CD4-positive, alpha-beta memory T cell (primary cell): ENCODE results near the gene INTS7. TPM values are rescaled to one million over a fixed set of nuclear protein-coding genes. Genes with fewer than 3 reads are reported as not detected.
A peak's percentile ranks its signal among the peaks of the same experiment; 100 is the strongest.
"Not testable (repeated sequence)": the region's sequence is repeated elsewhere in the genome, so short reads cannot be mapped to it uniquely, and the experiment has no call there.

Experiments used
- CTCF ChIA-PET: fragments of 350-600 bp; sonication (Branson Sonifier 250); formaldehyde crosslinking; loops from one replicate; lab custom pipeline; 2021; ENCODE audit warnings: inconsistent platforms; ENCODE audit not compliant: partially characterized antibody; lab: Charles Lee
- POLR2A ChIA-PET: fragments of 350-600 bp; sonication (Branson Sonifier 250); formaldehyde crosslinking; loops from one replicate; lab custom pipeline; 2021; ENCODE audit not compliant: partially characterized antibody; lab: Charles Lee
- DNase-seq, 5 donors: peaks; one replicate each; pipeline versions ENCODE4 v3.0.0 to v3.0.0-alpha.2; 2020 to 2022; ENCODE audit warnings: mixed read lengths in 1 of 5
- H3K27ac ChIP-seq: one replicate; pipeline ENCODE4 v1.7.0; 2013; ENCODE audit warnings: low read depth, low read length
- H3K27me3 ChIP-seq: 2 replicates; pipeline ENCODE4 v1.7.0; 2013; ENCODE audit warnings: mild to moderate bottlenecking, low read length, moderate library complexity; ENCODE audit not compliant: insufficient read depth
- H3K36me3 ChIP-seq: 2 replicates; pipeline ENCODE4 v1.7.0; 2013; ENCODE audit warnings: mild to moderate bottlenecking, low read length, moderate library complexity; ENCODE audit not compliant: insufficient read depth
- H3K4me1 ChIP-seq: 2 replicates; pipeline ENCODE4 v1.7.0; 2013; ENCODE audit warnings: mild to moderate bottlenecking, low read length, moderate library complexity; ENCODE audit not compliant: insufficient read depth
- H3K4me3 ChIP-seq, 2 donors: one replicate each; pipeline ENCODE4 v1.7.0; 2013; ENCODE audit warnings: low read length in 2 of 2, mild to moderate bottlenecking in 1 of 2
- H3K9me3 ChIP-seq, 2 donors: one replicate each; pipeline ENCODE4 v1.7.0; 2013; ENCODE audit warnings: low read length in 2 of 2, control low read depth in 1 of 2; ENCODE audit not compliant: control insufficient read depth in 1 of 2
- H3K27ac Mint-ChIP-seq, 7 donors: one replicate each; pipeline ENCODE4 v1.8.0; 2020 to 2021; ENCODE audit warnings: mixed read lengths in 7 of 7, mild to moderate bottlenecking in 6 of 7, inconsistent platforms in 3 of 7, moderate library complexity in 3 of 7
- H3K27me3 Mint-ChIP-seq, 2 donors: one replicate each; pipeline ENCODE4 v1.8.0; 2020 to 2021; ENCODE audit warnings: mixed read lengths in 2 of 2
- H3K36me3 Mint-ChIP-seq, 2 donors: one replicate each; pipeline ENCODE4 v1.8.0; 2020 to 2021; ENCODE audit warnings: mixed read lengths in 2 of 2, inconsistent platforms in 1 of 2, mild to moderate bottlenecking in 1 of 2
- H3K4me1 Mint-ChIP-seq, 4 donors: one replicate each; pipeline ENCODE4 v1.8.0; 2020 to 2021; ENCODE audit warnings: mixed read lengths in 4 of 4, mild to moderate bottlenecking in 1 of 4
- H3K4me3 Mint-ChIP-seq, 8 donors: one replicate each; pipeline ENCODE4 v1.8.0; 2020 to 2021; ENCODE audit warnings: mixed read lengths in 8 of 8, mild to moderate bottlenecking in 7 of 8, moderate library complexity in 6 of 8, inconsistent platforms in 3 of 8
- H3K9me3 Mint-ChIP-seq, 8 donors: one replicate each; pipeline ENCODE4 v1.8.0; 2020 to 2021; ENCODE audit warnings: mixed read lengths in 8 of 8, mild to moderate bottlenecking in 5 of 8, inconsistent platforms in 3 of 8, moderate library complexity in 1 of 8
- intact Hi-C: fragments of 100-400 bp; cut with micrococcal nuclease; formaldehyde crosslinking; loops from one replicate; pipeline ENCODE4 v1.15.1; 2023
- polyA plus RNA-seq, 2 donors: library from polyadenylated mRNA; unstranded; fragments of 300-500 nt; fragmentation: Illumina TruSeq; gene quantifications; one replicate each; pipeline ENCODE4 v1.2.3, GENCODE V29; 2021
- total RNA-seq, 2 experiments: library from RNA; stranded (reverse); gene quantifications; one replicate each; pipeline ENCODE4 v1.2.3, GENCODE V29; 2021

Gene INTS7
- total and polyA plus RNA-seq, 4 experiments from 2014 or later, result 8.4 to 19.1 (median 10.9) TPM

DNA sequence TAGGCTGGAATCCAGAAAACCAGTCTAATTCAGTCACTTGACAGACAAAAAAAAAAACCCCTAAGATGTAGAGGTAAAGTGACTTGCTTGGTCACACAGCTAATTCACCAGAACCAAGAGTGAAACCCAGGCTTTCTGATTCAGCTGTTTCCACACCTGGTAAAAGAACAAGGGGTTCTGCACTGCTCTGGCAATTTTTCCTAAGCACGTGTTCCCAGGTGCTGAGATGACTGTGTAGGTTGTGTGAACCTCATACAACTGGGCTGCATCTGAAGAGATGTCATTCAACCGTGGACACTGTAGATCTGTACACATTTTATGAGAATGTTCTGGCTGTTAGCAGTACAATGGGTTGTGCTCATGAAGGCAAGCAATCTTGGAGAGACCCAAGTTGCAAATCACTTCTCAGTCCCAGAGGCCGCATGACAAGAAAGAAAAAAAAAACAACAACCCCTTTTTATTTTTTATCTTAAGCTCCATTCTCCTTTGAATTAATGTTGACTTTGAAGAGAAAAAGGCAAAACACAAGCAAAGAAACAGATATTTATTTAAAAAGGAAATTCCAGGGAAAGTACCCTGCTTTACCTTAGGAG lies 95.4 kb downstream of the INTS7 start:
- Histone ChIP-seq H3K27me3 (no peaks in the 10 kb centered on the region), H3K27ac (no peak overlapping the region), H3K36me3 (no peaks in the 10 kb centered on the region), H3K4me1 (peaks cover 32% of the 10 kb centered on the region), H3K4me3 (no peak overlapping the region), H3K9me3 (no peaks in the 10 kb centered on the region)
- ChIA-PET POLR2A (interaction anchor here (0.6 kb wide), 2 partner anchors 259 to 426 kb away, joined by 3 read pairs; no protein-coding TSS in a partner anchor), CTCF (interaction anchor here (0.7 to 2.2 kb wide), 5 partner anchors 55 to 442 kb away, joined by 4 to 7 read pairs (median 4); partner anchors contain the start of genes DTL and INTS7)
- intact Hi-C loops, result loop anchor here (5.0 kb wide), 1 partner anchor 108 kb away; the partner anchor contains the start of gene LPGAT1
- H3K4me3 Mint-ChIP-seq, result peak overlapping the region in 2 of 8 donors; percentile 45 to 48
- H3K27me3 Mint-ChIP-seq, result no peaks in the 10 kb centered on the region
- H3K36me3 Mint-ChIP-seq, result peaks cover 11% of the 10 kb centered on the region in 2 donors
- peaks cover 18 to 36% (median 23%) of the 10 kb centered on the region in 4 donors for H3K4me1 Mint-ChIP-seq
- peak overlapping the region in 5 of 7 donors; percentile 5 to 57 (median 39) for H3K27ac Mint-ChIP-seq
- no peak for DNase-seq
- H3K9me3 Mint-ChIP-seq, result no peaks in the 10 kb centered on the region

GRCh38 chr1:211938561-211938997 lies 96.8 kb downstream of the INTS7 start:
- Histone ChIP-seq H3K4me1 (peaks cover 32% of the 10 kb centered on the region), H3K9me3 (no peaks in the 10 kb centered on the region), H3K36me3 (no peaks in the 10 kb centered on the region), H3K27ac (peak overlapping the region; percentile 19), H3K27me3 (no peaks in the 10 kb centered on the region), H3K4me3 (peak overlapping the region; percentile 24 to 38)
- CTCF ChIA-PET, result interaction anchor here (0.8 to 2.2 kb wide), 2 partner anchors 240 kb away, joined by 3 to 7 read pairs; no protein-coding TSS in a partner anchor
- DNase-seq, result peak in 4 of 5 donors; percentile 9 to 35 (median 34)
- Mint-ChIP-seq H3K36me3 (peaks cover 7 to 11% of the 10 kb centered on the region in 2 donors), H3K27ac (peak overlapping the region; percentile 6 to 91 (median 75)), H3K4me3 (peak overlapping the region; percentile 53 to 86 (median 78)), H3K27me3 (no peaks in the 10 kb centered on the region), H3K4me1 (peaks cover 18 to 36% (median 23%) of the 10 kb centered on the region in 4 donors), H3K9me3 (no peaks in the 10 kb centered on the region)
- intact Hi-C loops, result loop anchor here (5.0 kb wide), 1 partner anchor 106 kb away; the partner anchor contains the start of gene LPGAT1
- POLR2A ChIA-PET, result interaction anchor here (1.1 kb wide), 1 partner anchor 10 kb away, joined by 3 read pairs; no protein-coding TSS in a partner anchor

- H3K27me3 Mint-ChIP-seq, H3K27ac Mint-ChIP-seq: not testable (repeated sequence)
- intact Hi-C loops, result loop anchor here (5.0 kb wide), 1 partner anchor 105 kb away; the partner anchor contains the start of gene LPGAT1
These were observed 97.9 kb downstream of the INTS7 start for GRCh38 chr1:211937422-211937821.

GRCh38 chr1:211935448-211935970 lies 99.8 kb downstream of the INTS7 start:
- ChIA-PET POLR2A (no interaction called here), CTCF (no interaction called here)
- H3K36me3 ChIP-seq, result no peaks in the 10 kb centered on the region
- H3K4me1 Mint-ChIP-seq, result peaks cover 17 to 30% (median 23%) of the 10 kb centered on the region in 4 donors
- DNase-seq, result no peak
- intact Hi-C loops, result loop anchor here (5.0 kb wide), 1 partner anchor 103 kb away; the partner anchor contains the start of gene LPGAT1
- peak overlapping the region in 6 of 7 donors; percentile 14 to 85 (median 60) for H3K27ac Mint-ChIP-seq
- peaks cover 4% of the 10 kb centered on the region in 2 donors for H3K27me3 Mint-ChIP-seq
- no peak overlapping the region for H3K4me3 ChIP-seq
- H3K4me1 ChIP-seq, result peaks cover 32% of the 10 kb centered on the region
- no peaks in the 10 kb centered on the region for H3K9me3 ChIP-seq
- H3K27me3 ChIP-seq, result no peaks in the 10 kb centered on the region
- peak overlapping the region in 2 of 8 donors; percentile 2 to 59 for H3K4me3 Mint-ChIP-seq
- H3K36me3 Mint-ChIP-seq, result no peaks in the 10 kb centered on the region
- H3K27ac ChIP-seq, result no peak overlapping the region
- peaks cover 0 to 1% (median 0%) of the 10 kb centered on the region in 8 donors for H3K9me3 Mint-ChIP-seq

More at GRCh38 chr1:211937422-211937821, 97.9 kb downstream of the INTS7 start:
- CTCF ChIA-PET, result interaction anchor here (0.8 kb wide), 1 partner anchor 239 kb away, joined by 3 read pairs; no protein-coding TSS in a partner anchor
- H3K36me3 ChIP-seq, H3K9me3 Mint-ChIP-seq, H3K36me3 Mint-ChIP-seq, H3K4me3 Mint-ChIP-seq, H3K9me3 ChIP-seq, H3K27ac ChIP-seq, H3K27me3 ChIP-seq, DNase-seq, H3K4me3 ChIP-seq, POLR2A ChIA-PET: not testable (repeated sequence)
- H3K4me1 Mint-ChIP-seq, result peaks cover 18 to 36% (median 23%) of the 10 kb centered on the region in 4 donors
- H3K4me1 ChIP-seq, result peaks cover 32% of the 10 kb centered on the region

GRCh38 chr1:211933946-211934714 lies 101.2 kb downstream of the INTS7 start:
- peaks cover 5 to 6% of the 10 kb centered on the region in 2 donors for H3K27me3 Mint-ChIP-seq
- peak overlapping the region in 2 of 7 donors; percentile 13 to 36 for H3K27ac Mint-ChIP-seq
- H3K27me3 ChIP-seq, result no peaks in the 10 kb centered on the region
- POLR2A ChIA-PET, result no interaction called here
- H3K4me1 Mint-ChIP-seq, result peaks cover 8 to 20% (median 16%) of the 10 kb centered on the region in 4 donors
- H3K4me3 ChIP-seq, result no peak overlapping the region
- H3K36me3 Mint-ChIP-seq, result no peaks in the 10 kb centered on the region
- no peak for DNase-seq
- H3K36me3 ChIP-seq, result no peaks in the 10 kb centered on the region
- H3K9me3 ChIP-seq, result no peaks in the 10 kb centered on the region
- intact Hi-C loops, result no loop called here
- CTCF ChIA-PET, result interaction anchor here (0.6 kb wide), 1 partner anchor 82 kb away, joined by 3 read pairs; no protein-coding TSS in a partner anchor
- peaks cover 21% of the 10 kb centered on the region for H3K4me1 ChIP-seq
- H3K27ac ChIP-seq, result no peak overlapping the region
- peaks cover 0 to 1% (median 0%) of the 10 kb centered on the region in 8 donors for H3K9me3 Mint-ChIP-seq
- H3K4me3 Mint-ChIP-seq, result no peak overlapping the region

GRCh38 chr1:211932933-211933254 lies 102.5 kb downstream of the INTS7 start:
- intact Hi-C loops, result no loop called here
- no peak for DNase-seq
- Mint-ChIP-seq H3K9me3 (peaks cover 0 to 1% (median 0%) of the 10 kb centered on the region in 8 donors), H3K27me3 (peaks cover 5 to 6% of the 10 kb centered on the region in 2 donors), H3K4me1 (peaks cover 6 to 9% (median 8%) of the 10 kb centered on the region in 4 donors), H3K36me3 (no peaks in the 10 kb centered on the region), H3K27ac (no peak overlapping the region), H3K4me3 (no peak overlapping the region)
- no peak overlapping the region for H3K27ac ChIP-seq
- H3K27me3 ChIP-seq, result no peaks in the 10 kb centered on the region
- peaks cover 10% of the 10 kb centered on the region for H3K4me1 ChIP-seq
- ChIA-PET CTCF (no interaction called here), POLR2A (no interaction called here)
- H3K4me3 ChIP-seq, result no peak overlapping the region
- no peaks in the 10 kb centered on the region for H3K9me3 ChIP-seq
- no peaks in the 10 kb centered on the region for H3K36me3 ChIP-seq
